ENCODE measurements around the gene SHC1.

The SHC1 gene

DNA sequence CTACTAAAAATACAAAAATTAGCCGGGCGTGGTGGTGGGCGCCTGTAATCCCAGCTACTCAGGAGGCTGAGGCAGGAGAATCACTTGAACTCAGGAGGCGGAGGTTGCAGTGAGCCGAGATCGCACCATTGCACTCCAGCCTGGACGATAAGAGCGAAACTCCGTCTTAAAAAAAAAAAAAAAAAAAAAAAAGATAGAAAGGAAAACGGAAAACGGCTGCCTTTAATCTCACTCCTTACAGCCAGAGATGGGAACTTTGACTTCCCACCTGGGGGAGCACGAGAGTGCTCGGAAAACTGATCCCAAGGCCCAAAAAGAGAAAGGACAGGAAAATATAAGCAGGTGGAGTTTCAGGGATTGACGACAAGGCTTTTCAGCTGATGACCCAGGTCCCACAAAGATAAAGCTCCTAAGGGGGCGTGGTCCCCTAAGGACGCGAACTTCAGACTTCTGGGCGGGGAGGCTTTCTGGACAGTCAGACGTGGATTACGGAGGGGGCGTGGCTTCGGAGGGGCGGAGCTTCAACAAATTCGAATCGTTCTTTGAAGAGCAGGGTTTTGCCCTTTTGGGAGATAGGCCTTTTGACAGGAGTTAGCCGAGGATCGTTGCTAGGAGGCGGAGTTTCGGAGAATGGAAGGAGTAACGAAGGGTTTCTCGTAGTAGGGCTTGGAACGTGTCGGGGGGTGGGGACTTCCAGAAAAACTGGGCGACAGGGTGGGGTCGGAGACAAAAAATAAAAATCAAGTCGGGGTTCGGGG is 3.0 kb upstream of the SHC1 start:
- DNase-seq: peak; percentile 89

DNA sequence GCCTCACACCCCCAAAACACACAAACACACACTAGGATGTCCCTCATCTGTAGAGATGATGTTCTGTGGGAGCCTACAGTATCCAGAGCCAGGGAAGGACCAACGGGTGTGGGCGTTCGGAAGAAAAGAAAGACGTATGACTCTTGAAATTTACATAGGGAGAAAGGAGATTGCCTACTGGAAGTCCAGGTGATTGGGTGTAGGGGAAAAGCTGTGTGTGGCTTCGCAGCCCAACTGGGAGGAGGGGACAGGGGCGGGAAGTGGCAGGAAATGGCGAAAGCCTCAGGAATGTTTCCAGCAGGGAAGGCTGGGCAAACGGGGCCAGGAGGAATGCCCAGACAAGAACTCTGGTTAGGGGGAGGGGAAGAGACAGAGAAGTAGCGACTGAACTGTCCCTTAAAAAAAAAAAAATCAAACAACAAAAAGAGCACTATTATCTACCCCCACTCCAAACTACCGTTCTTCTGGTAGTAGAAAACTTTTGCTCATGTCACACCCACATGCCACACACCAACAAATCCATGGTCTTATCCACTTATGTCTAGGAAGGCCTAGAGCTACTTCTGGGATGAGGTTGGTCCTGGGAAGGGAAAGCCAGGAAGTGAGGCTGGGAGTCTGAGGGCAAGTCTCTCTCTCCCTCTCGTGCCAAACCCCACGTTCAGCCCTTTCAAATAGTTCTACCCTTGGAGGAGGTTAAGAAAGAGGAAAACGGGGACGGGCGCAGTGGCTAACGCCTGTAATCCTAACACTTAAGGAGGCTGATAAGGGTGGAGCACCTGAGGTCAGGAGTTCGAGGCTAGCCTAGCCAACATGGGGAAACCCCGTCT is 2.2 kb upstream of the SHC1 start:
- DNase-seq: no peak

DNA sequence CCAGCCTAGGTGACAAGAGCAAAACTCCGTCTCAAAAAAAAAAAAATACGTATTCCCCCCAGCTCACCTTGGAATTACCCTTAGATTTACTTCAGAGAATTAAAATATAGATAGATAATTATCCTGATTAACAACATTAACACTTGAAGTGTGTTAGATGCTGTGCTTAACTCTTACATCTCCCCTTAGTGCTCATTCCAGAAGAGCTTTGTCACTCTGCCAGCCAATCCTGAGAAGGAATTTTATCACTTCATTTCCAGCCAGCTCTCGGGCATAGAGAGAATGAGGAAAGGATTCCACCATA is 1.6 kb upstream of the SHC1 start:
- no peak for DNase-seq

DNA sequence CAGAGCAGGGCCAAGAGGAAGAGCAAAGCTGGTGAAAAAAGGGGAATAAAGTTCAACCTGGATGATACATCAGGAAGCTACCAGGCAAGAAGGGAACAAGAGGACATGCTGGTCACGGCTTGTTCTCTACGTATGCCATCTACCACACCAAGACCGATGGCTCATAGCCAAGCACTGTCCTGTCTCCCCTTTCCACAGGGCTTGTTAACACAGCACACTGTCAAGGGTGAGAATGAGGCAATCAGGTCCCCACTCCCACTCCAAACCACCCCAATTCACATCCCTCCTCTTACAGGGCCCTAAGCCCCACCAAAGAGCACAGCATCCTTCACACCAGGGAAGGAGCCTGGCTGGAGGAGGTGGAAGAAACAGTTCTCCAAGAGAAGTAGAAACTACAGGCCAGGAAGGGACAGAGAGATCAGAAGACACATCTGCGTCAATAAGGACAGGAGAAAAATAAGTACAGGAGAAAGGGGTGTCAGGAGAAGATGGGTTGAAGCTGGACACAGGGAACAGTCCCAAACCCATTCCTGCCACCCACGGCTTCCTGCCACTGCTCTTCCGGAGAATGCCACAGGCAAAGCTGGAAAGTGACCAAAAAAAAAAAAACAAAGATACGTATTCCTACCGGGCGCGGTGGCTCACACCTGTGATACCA is 923 bp upstream of the SHC1 start:
- no peak for DNase-seq

DNA sequence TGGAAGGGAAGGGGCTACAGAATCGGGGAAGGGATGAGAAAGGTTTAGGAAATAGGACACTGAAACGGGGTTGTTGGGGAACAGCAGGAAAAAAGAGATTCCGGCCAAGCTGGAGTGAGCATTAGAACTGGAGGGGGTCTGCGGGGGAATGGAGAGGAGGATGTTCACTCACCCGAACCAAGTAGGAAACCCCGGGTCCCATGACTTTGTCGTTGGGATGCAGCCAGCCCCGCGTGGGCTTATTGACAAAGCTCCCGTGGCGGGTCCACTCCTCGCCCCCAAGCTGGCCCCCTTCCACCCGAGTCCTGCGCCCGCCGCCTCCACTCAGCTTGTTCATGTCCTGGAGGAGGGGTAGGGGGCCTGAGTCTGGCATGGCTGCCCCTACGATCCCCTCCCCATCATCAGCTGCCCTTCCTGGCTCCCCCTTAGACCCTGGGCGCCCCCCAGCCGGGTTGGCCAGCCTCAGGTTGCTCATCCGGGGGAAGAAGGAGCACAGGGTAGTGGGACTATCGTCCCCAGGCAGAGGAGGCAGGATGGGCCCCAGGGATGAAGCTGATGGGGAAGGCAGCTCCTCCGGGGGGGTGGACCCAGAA is 591 bp downstream of the SHC1 start:
- no peak for DNase-seq

DNA sequence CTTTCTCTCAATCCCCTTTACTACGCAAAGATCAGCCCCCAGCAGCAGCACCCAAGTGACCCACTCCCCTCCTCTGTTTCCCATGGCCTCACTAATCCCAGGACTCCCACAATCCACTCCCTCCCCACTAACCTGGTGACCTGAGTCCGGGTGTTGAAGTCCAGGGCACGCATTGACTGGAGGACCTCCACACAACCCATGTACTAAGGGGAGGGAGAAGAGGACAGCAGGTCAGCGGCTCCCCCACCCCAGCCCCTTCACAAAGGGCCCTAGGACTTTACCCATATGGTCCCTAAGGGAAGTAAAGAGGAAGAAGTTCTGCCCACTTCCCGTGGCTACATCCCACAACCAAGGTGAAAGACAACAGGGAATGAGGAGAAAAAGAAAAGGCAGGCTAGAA is 1.3 kb downstream of the SHC1 start:
- no peak for DNase-seq

GRCh38 chr1:154968731-154969130 is 1.8 kb downstream of the SHC1 start:
- DNase-seq: no peak

DNA sequence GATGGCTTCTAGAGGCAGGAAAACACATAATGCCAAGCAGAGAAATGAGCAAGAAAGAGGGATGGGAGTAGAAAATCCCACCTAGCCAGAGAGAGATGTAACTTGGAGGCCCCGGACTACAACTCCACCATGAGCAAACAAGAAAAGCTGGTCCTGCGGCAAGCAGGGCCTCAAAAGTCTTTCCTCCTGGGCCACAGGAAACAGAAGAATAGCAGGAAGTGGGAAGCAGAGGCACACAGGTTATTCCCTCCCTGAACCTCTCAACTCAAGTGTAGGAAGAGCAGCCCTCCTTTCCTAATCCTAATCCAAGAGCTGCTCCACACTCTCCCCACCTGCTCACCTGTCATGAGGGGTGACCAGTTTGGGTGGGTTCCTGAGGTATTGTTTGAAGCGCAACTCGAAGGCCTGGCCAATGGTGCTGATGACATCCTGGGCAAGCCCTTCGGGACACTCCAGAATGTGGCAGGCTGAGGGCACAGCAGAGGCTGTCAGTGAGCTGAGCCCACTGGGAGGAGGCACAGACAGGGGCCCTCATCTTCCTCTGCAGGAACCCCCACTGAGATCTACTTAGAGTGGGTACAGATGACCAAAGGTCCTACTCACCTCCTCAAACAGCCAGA is 3.1 kb downstream of the SHC1 start:
- DNase-seq: no peak

GRCh38 chr1:154966111-154966510 is 4.4 kb downstream of the SHC1 start:
- DNase-seq: no peak

DNA sequence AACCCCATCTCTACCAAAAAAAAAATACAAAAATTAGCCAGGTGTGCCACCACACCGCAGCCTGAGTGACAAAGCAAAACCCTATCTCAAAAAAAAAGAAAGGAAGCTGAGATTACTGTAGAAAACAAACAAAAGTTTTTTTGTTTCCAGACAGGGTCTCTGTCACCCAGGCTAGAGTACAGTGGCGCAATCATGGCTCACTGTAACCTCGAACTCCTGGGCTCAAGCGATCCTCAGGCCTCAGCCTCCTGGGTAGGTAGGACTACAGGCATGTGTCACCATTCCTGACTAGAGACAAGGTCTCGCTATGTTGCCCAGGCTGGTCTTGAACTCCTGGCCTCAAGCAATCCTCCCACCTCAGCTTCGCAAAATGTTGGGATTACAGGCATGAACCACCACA is 6.2 kb downstream of the SHC1 start:
- no peak for DNase-seq

DNA sequence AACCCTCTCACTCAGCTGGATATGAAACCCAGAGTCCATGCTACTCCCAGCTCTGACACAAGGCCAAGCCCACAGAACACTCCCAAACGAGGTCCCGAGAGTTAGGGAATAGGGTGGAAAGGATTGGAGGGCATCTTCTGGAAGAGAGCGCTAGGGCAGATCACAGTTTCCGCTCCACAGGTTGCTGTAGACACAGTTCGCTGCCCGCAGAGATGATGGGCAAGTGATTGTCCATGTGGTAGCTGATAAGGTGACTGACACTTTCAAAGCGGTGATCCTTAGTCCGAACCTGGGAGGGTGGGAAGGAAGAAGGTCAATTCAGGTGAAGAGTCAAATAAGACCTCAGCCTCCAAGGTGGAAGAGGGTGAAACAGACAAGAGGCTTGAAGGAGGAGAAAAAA is 6.9 kb downstream of the SHC1 start:
- DNase-seq: no peak

- no peak for DNase-seq
These were observed 7.7 kb downstream of the SHC1 start for GRCh38 chr1:154962795-154963330.

DNA sequence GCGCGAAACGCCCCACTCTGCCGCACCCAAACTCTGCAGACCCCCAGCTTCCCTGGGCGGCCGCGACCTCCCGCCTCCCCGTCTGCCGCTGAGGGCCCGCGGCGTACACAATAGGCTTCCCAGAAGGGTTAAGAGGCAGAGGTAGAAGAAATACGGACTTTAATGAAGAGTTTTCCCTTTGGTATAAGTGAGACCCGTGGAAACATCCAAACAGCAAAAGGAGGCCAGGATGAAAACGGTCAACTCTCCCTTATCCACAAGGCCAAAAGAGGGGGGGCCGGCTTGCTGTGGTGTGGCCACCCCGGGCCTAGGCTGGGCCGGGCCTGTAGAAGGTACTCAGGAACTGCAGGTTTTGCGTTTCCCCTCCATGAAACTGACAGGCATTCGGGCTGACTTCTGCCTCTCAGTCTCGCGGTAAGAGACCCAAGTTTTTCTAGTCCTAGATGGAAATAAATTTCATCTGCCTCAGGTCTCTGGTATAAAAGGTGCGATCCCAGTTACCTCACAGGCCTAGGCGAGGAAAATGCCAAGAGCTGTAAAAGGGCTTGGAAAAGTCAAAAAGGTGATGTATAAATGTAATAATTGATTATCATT is 8.3 kb downstream of the SHC1 start:
- DNase-seq: no peak

GRCh38 chr1:154961207-154962155 is 9.1 kb downstream of the SHC1 start, which contains the start of gene PYGO2:
Gene PYGO2 (minus strand): TSS chr1:154961782. CDS start chr1:154961576, 206 bp downstream.
- DNase-seq: peak; percentile 86

- no peak for DNase-seq
These were observed 10.0 kb downstream of the SHC1 start for GRCh38 chr1:154960446-154961136.

GRCh38 chr1:154959426-154959780 is 11.1 kb downstream of the SHC1 start:
- no peak for DNase-seq

GRCh38 chr1:154958681-154959425 is 11.7 kb downstream of the SHC1 start:
- DNase-seq: peak; percentile 18

DNA sequence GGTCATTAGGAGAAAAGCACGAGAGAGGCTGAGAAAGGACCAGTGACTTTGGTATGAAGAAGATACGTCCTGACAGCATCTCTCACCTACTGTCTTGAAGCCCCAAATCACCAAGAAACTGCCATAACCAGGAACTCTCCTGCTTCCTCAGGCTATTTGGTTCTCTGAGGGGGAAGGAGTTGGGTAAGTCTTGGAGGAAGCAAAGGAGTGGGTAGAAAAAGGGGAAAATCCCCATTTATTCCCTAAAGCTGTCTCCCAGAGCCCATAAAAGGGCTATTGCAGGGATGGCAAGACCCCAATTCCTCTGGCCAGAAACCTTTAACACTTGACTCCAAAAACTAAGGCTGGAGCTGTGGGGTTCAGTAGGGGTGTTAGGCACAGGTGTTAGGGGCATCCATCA is 12.5 kb downstream of the SHC1 start:
- no peak for DNase-seq

DNA sequence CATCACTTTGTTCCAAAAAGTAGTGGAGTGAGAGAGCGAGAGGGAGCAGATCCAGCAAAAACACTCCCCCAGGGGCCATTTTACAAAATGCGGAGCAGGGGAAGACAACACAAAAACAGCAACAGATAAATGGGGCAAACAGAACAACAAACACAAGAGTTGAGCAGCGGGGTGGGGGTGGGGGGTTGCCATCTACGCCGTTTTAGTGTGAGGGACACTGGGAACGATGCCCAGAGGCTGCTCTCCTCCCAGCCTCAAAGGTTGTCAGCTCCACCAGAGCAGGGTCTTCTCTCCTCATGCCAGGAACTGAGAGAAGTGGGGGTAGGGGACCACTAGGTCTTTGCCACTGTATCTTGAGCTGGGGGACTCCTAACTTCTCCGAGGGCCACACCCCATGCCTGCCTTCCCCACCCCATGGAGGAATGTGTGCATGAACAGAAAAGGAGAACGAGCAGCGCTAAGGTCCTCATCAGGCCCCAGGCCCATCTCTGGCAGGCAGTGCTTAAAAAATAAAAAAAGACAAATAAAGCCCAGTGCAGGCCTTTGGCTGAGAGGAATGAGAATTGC is 13.4 kb downstream of the SHC1 start:
- peak; percentile 17 for DNase-seq

Measured in activated T-cell treated with anti-CD3 and anti-CD28 coated beads, Interleukin-2, amount 50 U/mL, for 1 hour (primary cell).